ENCODE results near the gene CCDC150.
"Not testable (repeated sequence)": the region's sequence is repeated elsewhere in the genome, so short reads cannot be mapped to it uniquely, and the experiment has no call there.

Gene CCDC150

GRCh38 chr2:196718419-196719109 lies 79.0 kb downstream of the CCDC150 start:
- no peak for DNase-seq

- no peak for DNase-seq
These were observed 79.8 kb downstream of the CCDC150 start for GRCh38 chr2:196719110-196719872.

- no peak for DNase-seq
These were observed 84.1 kb downstream of the CCDC150 start for GRCh38 chr2:196723571-196723970.

GRCh38 chr2:196725218-196725617 lies 85.7 kb downstream of the CCDC150 start:
- no peak for DNase-seq

GRCh38 chr2:196725882-196726281 lies 86.4 kb downstream of the CCDC150 start:
- DNase-seq = no peak

- no peak for DNase-seq
These were observed 89.9 kb downstream of the CCDC150 start for GRCh38 chr2:196729418-196729817.

GRCh38 chr2:196736646-196737045 lies 97.1 kb downstream of the CCDC150 start:
- not testable (repeated sequence) for DNase-seq

GRCh38 chr2:196737046-196737445 lies 97.5 kb downstream of the CCDC150 start:
- no peak for DNase-seq

- DNase-seq = no peak
These were observed 99.5 kb downstream of the CCDC150 start for GRCh38 chr2:196739031-196739430.

- no peak for DNase-seq
These were observed 102.7 kb downstream of the CCDC150 start for GRCh38 chr2:196742216-196742615.

GRCh38 chr2:196742685-196743084 lies 103.2 kb downstream of the CCDC150 start:
- no peak for DNase-seq

GRCh38 chr2:196743165-196743564 lies 103.7 kb downstream of the CCDC150 start:
- no peak for DNase-seq

- DNase-seq = no peak
These were observed 106.2 kb downstream of the CCDC150 start for GRCh38 chr2:196745711-196746110.

GRCh38 chr2:196747400-196747799 lies 107.9 kb downstream of the CCDC150 start:
- DNase-seq = no peak

GRCh38 chr2:196748123-196748522 lies 108.6 kb downstream of the CCDC150 start:
- DNase-seq = no peak

GRCh38 chr2:196750291-196750923 lies 110.9 kb downstream of the CCDC150 start:
- DNase-seq = no peak

- peak; percentile 58 for DNase-seq
These were observed 111.6 kb downstream of the CCDC150 start for GRCh38 chr2:196750977-196751631.

GRCh38 chr2:196758474-196759377 lies 119.2 kb downstream of the CCDC150 start:
- no peak for DNase-seq

GRCh38 chr2:196759378-196759706 lies 119.8 kb downstream of the CCDC150 start:
- DNase-seq = no peak

GRCh38 chr2:196767101-196767500 lies 127.6 kb downstream of the CCDC150 start:
- DNase-seq = no peak

Data from stimulated activated CD4-positive, alpha-beta T cell treated with anti-CD3 and anti-CD28 coated beads, Interleukin-12 subunit alpha, Interleukin-12 subunit beta, amount 100 ng/mL, for 4 hours (primary cell).